Measurements from ENCODE around the gene ASPRV1.

GRCh38 chr2:70008290-70008689 lies 46.9 kb upstream of the ASPRV1 start:
- TF ChIP-seq POLR2AphosphoS5 (IDR thresholded peaks at IDR 0.05; ENCODE audit: low read depth, low read length) (no peak), SIN3A (IDR thresholded peaks at IDR 0.05; ENCODE audit: borderline replicate concordance, insufficient read depth, low read length) (no peak)
- TF ChIP-seq, protein P1, sequence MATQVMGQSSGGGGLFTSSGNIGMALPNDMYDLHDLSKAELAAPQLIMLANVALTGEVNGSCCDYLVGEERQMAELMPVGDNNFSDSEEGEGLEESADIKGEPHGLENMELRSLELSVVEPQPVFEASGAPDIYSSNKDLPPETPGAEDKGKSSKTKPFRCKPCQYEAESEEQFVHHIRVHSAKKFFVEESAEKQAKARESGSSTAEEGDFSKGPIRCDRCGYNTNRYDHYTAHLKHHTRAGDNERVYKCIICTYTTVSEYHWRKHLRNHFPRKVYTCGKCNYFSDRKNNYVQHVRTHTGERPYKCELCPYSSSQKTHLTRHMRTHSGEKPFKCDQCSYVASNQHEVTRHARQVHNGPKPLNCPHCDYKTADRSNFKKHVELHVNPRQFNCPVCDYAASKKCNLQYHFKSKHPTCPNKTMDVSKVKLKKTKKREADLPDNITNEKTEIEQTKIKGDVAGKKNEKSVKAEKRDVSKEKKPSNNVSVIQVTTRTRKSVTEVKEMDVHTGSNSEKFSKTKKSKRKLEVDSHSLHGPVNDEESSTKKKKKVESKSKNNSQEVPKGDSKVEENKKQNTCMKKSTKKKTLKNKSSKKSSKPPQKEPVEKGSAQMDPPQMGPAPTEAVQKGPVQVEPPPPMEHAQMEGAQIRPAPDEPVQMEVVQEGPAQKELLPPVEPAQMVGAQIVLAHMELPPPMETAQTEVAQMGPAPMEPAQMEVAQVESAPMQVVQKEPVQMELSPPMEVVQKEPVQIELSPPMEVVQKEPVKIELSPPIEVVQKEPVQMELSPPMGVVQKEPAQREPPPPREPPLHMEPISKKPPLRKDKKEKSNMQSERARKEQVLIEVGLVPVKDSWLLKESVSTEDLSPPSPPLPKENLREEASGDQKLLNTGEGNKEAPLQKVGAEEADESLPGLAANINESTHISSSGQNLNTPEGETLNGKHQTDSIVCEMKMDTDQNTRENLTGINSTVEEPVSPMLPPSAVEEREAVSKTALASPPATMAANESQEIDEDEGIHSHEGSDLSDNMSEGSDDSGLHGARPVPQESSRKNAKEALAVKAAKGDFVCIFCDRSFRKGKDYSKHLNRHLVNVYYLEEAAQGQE (IDR thresholded peaks at IDR 0.05; ENCODE audit: insufficient read depth in 1 of 2, low read depth in 2 of 2, low read length in 2 of 2) = no peak

Data from PFSK-1 (cell line).